SK-N-SH (cell line): ENCODE results near the gene TPRG1L. TPM values are rescaled to one million over a fixed set of nuclear protein-coding genes. Genes with fewer than 3 reads are reported as not detected.

Source experiments
- CTCF ChIA-PET: fragments of 300-600, 350-600 bp; formaldehyde crosslinking; extraction: SDS; loops from one replicate; lab custom pipeline; 2021; lab: Yijun Ruan, JAX
- POLR2A ChIA-PET: fragments of 350-600 bp; sonication (Branson Sonifier 250); formaldehyde crosslinking; extraction: SDS; loops from one replicate; lab custom pipeline; 2020; ENCODE audit warnings: antibody characterized with exemption, inconsistent platforms; lab: Yijun Ruan, JAX
- DNase-seq: peaks from one replicate; pipeline ENCODE4 v3.0.0; 2012
- H2AFZ ChIP-seq: fragments of 200-600 bp; sonication (generic); 2 replicates; pipeline ENCODE4 v1.8.1; 2016; ENCODE audit warnings: antibody characterized with exemption, mild to moderate bottlenecking, low read depth
- H3F3A ChIP-seq: fragments of 200-600 bp; sonication (generic); replicated peaks from 2 replicates; pipeline ENCODE3; 2016; ENCODE audit warnings: antibody characterized with exemption, mild to moderate bottlenecking; ENCODE audit not compliant: insufficient read depth
- H3K27ac ChIP-seq, 2 experiments: fragments of 200-500 bp in 1 of 2; fragments of 200-600 bp in 1 of 2; sonication (Bioruptor generic) in 1 of 2; sonication (generic), shearing (Covaris generic) in 1 of 2; 2 replicates each; pipeline versions ENCODE4 v1.5.1 to v1.6.1; 2014 to 2016; ENCODE audit warnings: low read depth in 2 of 2, inconsistent platforms in 1 of 2, low read length in 1 of 2, mild to moderate bottlenecking in 1 of 2, mixed read lengths in 1 of 2
- H3K27me3 ChIP-seq: fragments of 200-600 bp; sonication (generic), shearing (Covaris generic); 2 replicates; pipeline ENCODE4 v1.6.1; 2016; ENCODE audit warnings: mixed run types; ENCODE audit not compliant: insufficient read depth
- H3K36me3 ChIP-seq, 2 experiments: fragments of 200-500 bp in 1 of 2; fragments of 200-600 bp in 1 of 2; sonication (Bioruptor generic) in 1 of 2; sonication (generic) in 1 of 2; replicated peaks in 1 of 2; 2 replicates each; pipeline versions ENCODE3 to v1.5.1; 2014 to 2016; ENCODE audit warnings: low read length in 1 of 2, mild to moderate bottlenecking in 1 of 2; ENCODE audit not compliant: insufficient read depth in 2 of 2, control insufficient read depth in 1 of 2
- H3K4me1 ChIP-seq, 2 experiments: fragments of 200-500 bp in 1 of 2; fragments of 200-600 bp in 1 of 2; sonication (Bioruptor generic) in 1 of 2; sonication (generic), shearing (Covaris generic) in 1 of 2; 2 replicates each; pipeline versions ENCODE4 v1.5.1 to v1.6.1; 2014 to 2016; ENCODE audit warnings: low read depth in 1 of 2, low read length in 1 of 2, mixed run types in 1 of 2; ENCODE audit not compliant: insufficient read depth in 2 of 2, control insufficient read depth in 1 of 2
- H3K4me2 ChIP-seq: fragments of 200-600 bp; sonication (generic), shearing (Covaris generic); 2 replicates; pipeline ENCODE4 v1.6.1; 2017; ENCODE audit warnings: mixed run types
- H3K4me3 ChIP-seq, 2 experiments: fragments of 200-500 bp in 1 of 2; fragments of 200-600 bp in 1 of 2; sonication (Bioruptor generic) in 1 of 2; sonication (generic), shearing (Covaris generic) in 1 of 2; 2 replicates each; pipeline versions ENCODE4 v1.5.1 to v1.8.1; 2014 to 2016; ENCODE audit warnings: low read depth in 2 of 2, inconsistent platforms in 1 of 2, low read length in 1 of 2, mild to moderate bottlenecking in 1 of 2, mixed read lengths in 1 of 2, moderate library complexity in 1 of 2
- H3K79me2 ChIP-seq: fragments of 200-600 bp; sonication (generic); 2 replicates; pipeline ENCODE4 v1.8.1; 2017; ENCODE audit warnings: mild to moderate bottlenecking; ENCODE audit not compliant: insufficient read depth
- H3K9ac ChIP-seq: fragments of 200-600 bp; sonication (generic); 2 replicates; pipeline ENCODE4 v1.6.1; 2017; ENCODE audit warnings: mixed run types
- H3K9me2 ChIP-seq: fragments of 200-600 bp; sonication (generic); 2 replicates; pipeline ENCODE4 v1.6.1; 2017; ENCODE audit warnings: mixed run types
- H3K9me3 ChIP-seq: fragments of 200-600 bp; sonication (generic); 2 replicates; pipeline ENCODE4 v1.6.1; 2017; ENCODE audit warnings: mixed run types, mild to moderate bottlenecking, moderate library complexity
- H4K20me1 ChIP-seq: fragments of 200-600 bp; sonication (generic); 2 replicates; pipeline ENCODE4 v1.6.1; 2017; ENCODE audit warnings: mild to moderate bottlenecking, mixed run types; ENCODE audit not compliant: insufficient read depth
- ELF1 ChIP-seq: IDR thresholded peaks from 2 replicates; pipeline ENCODE4 v1.4.0; 2012
- FOXM1 ChIP-seq: IDR thresholded peaks from 2 replicates; pipeline ENCODE4 v1.4.0; 2012; ENCODE audit warnings: low read depth, mild to moderate bottlenecking
- GABPA ChIP-seq: IDR thresholded peaks from 2 replicates; pipeline ENCODE4 v1.4.0; 2012; ENCODE audit warnings: low read depth, mild to moderate bottlenecking
- IRF3 ChIP-seq: fragments of 150-350 bp; IDR thresholded peaks from 2 replicates; pipeline ENCODE4 v1.6.1; 2016; ENCODE audit warnings: mild to moderate bottlenecking, low read depth, low read length
- JUND ChIP-seq: IDR thresholded peaks from 2 replicates; pipeline ENCODE4 v1.4.0; 2012
- MXI1 ChIP-seq: IDR thresholded peaks from 2 replicates; pipeline ENCODE4 v1.6.1; 2012; ENCODE audit warnings: mild to moderate bottlenecking, low read depth, low read length, improper control_type of control experiment
- NRF1 ChIP-seq: IDR thresholded peaks from 2 replicates; pipeline ENCODE4 v1.6.1; 2012; ENCODE audit warnings: low read depth, mild to moderate bottlenecking, low read length
- PBX3 ChIP-seq: IDR thresholded peaks from 2 replicates; pipeline ENCODE4; 2012
- POLR2AphosphoS5 ChIP-seq: IDR thresholded peaks from 2 replicates; pipeline ENCODE4 v1.6.1; 2012; ENCODE audit warnings: low read depth, low read length
- REST ChIP-seq: IDR thresholded peaks from 2 replicates; pipeline ENCODE4 v1.6.1; 2012; ENCODE audit warnings: mild to moderate bottlenecking, low read depth, low read length, moderate library complexity
- RFX5 ChIP-seq: IDR thresholded peaks from 2 replicates; pipeline ENCODE4 v1.6.1; 2012; ENCODE audit warnings: mild to moderate bottlenecking, improper control_type of control experiment, low read length
- SIN3A ChIP-seq: IDR thresholded peaks from 2 replicates; pipeline ENCODE4 v1.6.1; 2012; ENCODE audit warnings: low read depth, mild to moderate bottlenecking, low read length, moderate library complexity, borderline replicate concordance
- TAF1 ChIP-seq: IDR thresholded peaks from 2 replicates; pipeline ENCODE4 v1.6.1; 2012; ENCODE audit warnings: low read depth, mild to moderate bottlenecking, low read length, moderate library complexity, borderline replicate concordance
- TCF12 ChIP-seq: IDR thresholded peaks from 2 replicates; pipeline ENCODE4 v1.4.0; 2012
- TEAD4 ChIP-seq: IDR thresholded peaks from 2 replicates; pipeline ENCODE4 v1.4.0; 2012; ENCODE audit warnings: mild to moderate bottlenecking, borderline replicate concordance; ENCODE audit not compliant: insufficient read depth
- WGBS: methylation state at CpG from one replicate; pipeline ENCODE4 v1.1.6; 2017; ENCODE audit warnings: low lambda C conversion rate; 5-methylcytosine and 5-hydroxymethylcytosine counted together
- polyA plus RNA-seq, 3 experiments: library from polyadenylated mRNA; depleted of rRNA; stranded (reverse); fragments of >200 nt; gene quantifications; 2 replicates each; pipeline ENCODE4 v1.2.3, GENCODE V29; 2012

Gene TPRG1L
- polyA plus RNA-seq, 1 of the 3 experiments (the other 2 are of a cell fraction): 25.9 TPM

- Histone ChIP-seq H3F3A (no peaks in the 10 kb centered on the region), H3K9me2 (no peaks in the 10 kb centered on the region)
- TF ChIP-seq TAF1 (no peak), PBX3 (no peak), GABPA (no peak), TEAD4 (no peak), REST (no peak), TCF12 (no peak), ELF1 (no peak), MXI1 (no peak), SIN3A (no peak), RFX5 (no peak), POLR2AphosphoS5 (no peak), JUND (no peak), IRF3 (no peak), FOXM1 (no peak), NRF1 (no peak)
- TF ChIP-seq, all 33 proteins: peak for 0
- Histone ChIP-seq H3K4me2 (no peak overlapping the region), H4K20me1 (no peaks in the 10 kb centered on the region), H3K27ac (no peak overlapping the region), H3K36me3 (peaks cover 4 to 78% of the 10 kb centered on the region in 2 experiments), H3K27me3 (no peaks in the 10 kb centered on the region), H3K9me3 (no peaks in the 10 kb centered on the region), H3K79me2 (no peaks in the 10 kb centered on the region), H3K9ac (no peak overlapping the region), H3K4me1 (no peaks in the 10 kb centered on the region), H2AFZ (no peak overlapping the region), H3K4me3 (no peak overlapping the region)
- CTCF ChIA-PET: interaction anchor here (1.0 to 1.7 kb wide), 3 partner anchors 10 to 89 kb away, joined by 3 to 5 read pairs (median 4); no protein-coding TSS in a partner anchor
- DNase-seq: no peak
- POLR2A ChIA-PET: interaction anchor here (2.0 kb wide), 1 partner anchor 10 kb away, joined by 5 read pairs; no protein-coding TSS in a partner anchor
- 92% methylated on average over 9 of the region's 12 CpGs for WGBS
These were observed 13.2 kb downstream of the TPRG1L start for GRCh38 chr1:3638027-3638426.
